CD4-positive, alpha-beta T cell treated with Interleukin-12 subunit alpha and Interleukin-12 subunit beta, for 1 hour (primary cell): ENCODE data around the gene G6PC1.
"Not testable (repeated sequence)": the region's sequence is repeated elsewhere in the genome, so short reads cannot be mapped to it uniquely, and the experiment has no call there.

Experiments
- DNase-seq: peaks from one replicate; pipeline ENCODE4 v3.0.0-alpha.2; 2020

G6PC1 gene

DNA sequence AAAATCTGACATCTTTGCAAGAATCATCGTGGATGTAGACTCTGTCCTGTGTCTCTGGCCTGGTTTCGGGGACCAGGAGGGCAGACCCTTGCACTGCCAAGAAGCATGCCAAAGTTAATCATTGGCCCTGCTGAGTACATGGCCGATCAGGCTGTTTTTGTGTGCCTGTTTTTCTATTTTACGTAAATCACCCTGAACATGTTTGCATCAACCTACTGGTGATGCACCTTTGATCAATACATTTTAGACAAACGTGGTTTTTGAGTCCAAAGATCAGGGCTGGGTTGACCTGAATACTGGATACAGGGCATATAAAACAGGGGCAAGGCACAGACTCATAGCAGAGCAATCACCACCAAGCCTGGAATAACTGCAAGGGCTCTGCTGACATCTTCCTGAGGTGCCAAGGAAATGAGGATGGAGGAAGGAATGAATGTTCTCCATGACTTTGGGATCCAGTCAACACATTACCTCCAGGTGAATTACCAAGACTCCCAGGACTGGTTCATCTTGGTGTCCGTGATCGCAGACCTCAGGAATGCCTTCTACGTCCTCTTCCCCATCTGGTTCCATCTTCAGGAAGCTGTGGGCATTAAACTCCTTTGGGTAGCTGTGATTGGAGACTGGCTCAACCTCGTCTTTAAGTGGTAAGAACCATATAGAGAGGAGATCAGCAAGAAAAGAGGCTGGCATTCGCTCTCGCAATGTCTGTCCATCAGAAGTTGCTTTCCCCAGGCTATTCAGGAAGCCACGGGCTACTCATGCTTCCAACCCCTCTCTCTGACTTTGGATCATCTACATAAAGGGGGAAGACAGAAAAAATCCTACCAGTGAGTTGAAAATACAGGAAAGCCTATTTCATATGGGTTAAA lies at the start of gene G6PC1:
Gene G6PC1, plus strand, starts transcription at position 340 of the 872 bp plus-strand sequence. Its CDS starts 78 bp downstream, at position 418.
- no peak for DNase-seq

DNA sequence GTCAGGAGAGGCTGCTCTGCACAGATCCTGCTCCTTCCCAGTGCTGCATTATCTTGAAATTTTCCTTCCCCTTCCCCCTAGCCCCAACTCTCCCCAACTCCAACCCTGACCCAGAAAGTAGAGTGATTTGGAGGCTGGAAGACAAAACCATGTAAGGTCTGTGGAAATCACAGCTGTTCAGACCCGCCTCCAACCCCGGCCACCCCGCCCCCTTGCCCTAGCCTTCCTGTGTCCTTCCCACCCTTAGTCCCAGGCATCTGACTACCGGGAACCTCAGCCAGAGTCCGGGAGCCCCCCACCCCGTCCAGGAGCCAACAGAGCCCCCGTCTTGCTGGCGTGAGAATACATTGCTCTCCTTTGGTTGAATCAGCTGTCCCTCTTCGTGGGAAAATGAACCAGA lies 49.6 kb upstream of the G6PC1 start, which contains the start of gene AOC3:
Gene AOC3, plus strand, starts transcription at position 246 of the 400 bp plus-strand sequence. Its CDS starts 145 bp downstream, at position 391.
- DNase-seq = no peak

DNA sequence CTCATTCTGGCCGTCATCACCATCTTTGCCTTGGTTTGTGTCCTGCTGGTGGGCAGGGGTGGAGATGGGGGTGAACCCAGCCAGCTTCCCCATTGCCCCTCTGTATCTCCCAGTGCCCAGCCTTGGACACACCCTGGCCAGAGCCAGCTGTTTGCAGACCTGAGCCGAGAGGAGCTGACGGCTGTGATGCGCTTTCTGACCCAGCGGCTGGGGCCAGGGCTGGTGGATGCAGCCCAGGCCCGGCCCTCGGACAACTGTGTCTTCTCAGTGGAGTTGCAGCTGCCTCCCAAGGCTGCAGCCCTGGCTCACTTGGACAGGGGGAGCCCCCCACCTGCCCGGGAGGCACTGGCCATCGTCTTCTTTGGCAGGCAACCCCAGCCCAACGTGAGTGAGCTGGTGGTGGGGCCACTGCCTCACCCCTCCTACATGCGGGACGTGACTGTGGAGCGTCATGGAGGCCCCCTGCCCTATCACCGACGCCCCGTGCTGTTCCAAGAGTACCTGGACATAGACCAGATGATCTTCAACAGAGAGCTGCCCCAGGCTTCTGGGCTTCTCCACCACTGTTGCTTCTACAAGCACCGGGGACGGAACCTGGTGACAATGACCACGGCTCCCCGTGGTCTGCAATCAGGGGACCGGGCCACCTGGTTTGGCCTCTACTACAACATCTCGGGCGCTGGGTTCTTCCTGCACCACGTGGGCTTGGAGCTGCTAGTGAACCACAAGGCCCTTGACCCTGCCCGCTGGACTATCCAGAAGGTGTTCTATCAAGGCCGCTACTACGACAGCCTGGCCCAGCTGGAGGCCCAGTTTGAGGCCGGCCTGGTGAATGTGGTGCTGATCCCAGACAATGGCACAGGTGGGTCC lies 49.0 kb upstream of the G6PC1 start:
- DNase-seq = not testable (repeated sequence)

GRCh38 chr17:42852351-42852750 lies 48.2 kb upstream of the G6PC1 start:
- no peak for DNase-seq

GRCh38 chr17:42853004-42853403 lies 47.6 kb upstream of the G6PC1 start:
- no peak for DNase-seq

DNA sequence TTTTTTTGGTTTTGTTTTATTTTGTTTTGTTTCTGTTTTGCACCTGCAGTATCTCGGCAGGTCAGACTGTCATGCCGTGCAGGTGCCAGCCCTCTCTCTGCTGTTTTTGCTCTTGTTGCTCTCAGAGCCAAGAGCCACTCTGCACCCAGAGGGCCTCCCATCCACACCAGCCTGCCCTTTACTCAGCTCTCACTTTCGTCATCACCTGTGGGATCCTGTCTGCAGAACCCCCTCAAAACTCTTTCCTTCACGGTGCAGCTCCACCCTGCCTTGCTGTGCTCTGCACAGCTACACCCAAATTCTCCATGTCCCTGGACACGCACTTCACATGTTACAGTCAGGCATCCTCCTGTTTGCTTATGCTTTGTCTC lies 47.0 kb upstream of the G6PC1 start:
- DNase-seq = no peak

DNA sequence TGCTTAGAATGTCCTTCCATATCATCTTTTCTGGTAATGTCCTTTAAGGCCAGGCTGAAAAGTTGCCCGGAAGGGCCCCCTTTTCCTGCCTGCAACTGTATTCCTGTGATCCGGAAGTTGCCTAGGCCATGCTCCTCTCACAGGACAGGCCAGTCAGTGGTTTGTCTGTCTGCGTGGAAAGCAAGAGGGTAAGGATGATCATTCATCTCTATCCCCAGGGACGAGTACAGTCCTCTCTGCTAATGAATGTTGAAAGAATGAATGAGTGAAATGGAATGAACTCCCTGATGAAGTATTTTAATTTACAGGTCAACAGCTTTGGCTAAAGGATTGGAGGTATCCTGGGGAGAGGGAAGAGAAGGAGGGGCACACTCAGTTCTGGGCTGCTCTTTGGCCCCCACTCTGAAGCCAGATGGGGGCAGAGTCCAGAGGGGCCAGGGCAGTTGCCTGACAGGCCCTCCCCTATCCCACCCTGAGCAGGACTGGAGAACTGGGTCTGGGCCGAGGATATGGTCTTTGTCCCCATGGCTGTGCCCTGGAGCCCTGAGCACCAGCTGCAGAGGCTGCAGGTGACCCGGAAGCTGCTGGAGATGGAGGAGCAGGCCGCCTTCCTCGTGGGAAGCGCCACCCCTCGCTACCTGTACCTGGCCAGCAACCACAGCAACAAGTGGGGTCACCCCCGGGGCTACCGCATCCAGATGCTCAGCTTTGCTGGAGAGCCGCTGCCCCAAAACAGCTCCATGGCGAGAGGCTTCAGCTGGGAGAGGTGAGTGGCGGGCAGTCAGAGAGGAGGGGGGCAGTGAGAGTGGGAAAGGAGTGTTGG lies 46.4 kb upstream of the G6PC1 start:
- DNase-seq = no peak

- DNase-seq = no peak
Measured at GRCh38 chr17:42855048-42855596, 45.5 kb upstream of the G6PC1 start.

GRCh38 chr17:42856093-42856492 lies 44.5 kb upstream of the G6PC1 start:
- not testable (repeated sequence) for DNase-seq

DNA sequence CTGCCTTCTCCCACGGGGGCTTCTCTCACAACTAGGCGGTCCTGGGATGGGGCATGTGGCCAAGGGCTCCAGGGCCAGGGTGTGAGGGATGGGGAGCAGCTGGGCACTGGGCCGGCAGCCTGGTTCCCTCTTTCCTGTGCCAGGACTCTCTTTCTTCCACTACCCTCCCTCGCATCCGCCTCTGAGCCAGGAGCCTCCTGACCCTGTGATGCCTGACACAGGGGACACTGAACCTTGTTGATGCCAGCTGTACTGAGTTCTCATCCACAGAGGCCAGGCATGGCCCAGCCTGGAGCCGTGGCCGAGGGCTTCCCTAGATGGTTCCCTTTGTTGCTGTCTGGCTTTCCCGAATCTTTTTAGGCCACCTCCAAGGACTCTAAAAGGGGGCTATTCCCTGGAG lies 44.1 kb upstream of the G6PC1 start:
- DNase-seq = not testable (repeated sequence)

DNA sequence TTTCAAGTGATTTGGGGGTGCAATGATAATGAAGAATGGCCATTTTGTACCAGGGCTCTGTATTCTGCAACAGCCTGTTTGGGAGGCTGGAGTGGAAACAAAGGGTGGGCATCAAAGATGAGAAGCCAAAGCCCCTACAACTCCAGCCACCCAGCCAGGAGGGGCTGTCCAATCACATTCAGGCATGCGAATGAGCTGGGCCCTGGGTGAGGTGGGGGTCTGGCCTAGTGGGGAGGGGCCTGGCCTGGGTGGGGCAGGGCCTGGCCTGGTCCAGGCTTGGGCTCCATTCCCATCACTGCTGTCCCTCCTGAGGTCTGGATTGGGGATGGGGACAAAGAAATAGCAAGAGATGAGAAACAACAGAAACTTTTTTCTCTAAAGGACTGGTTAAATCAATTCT lies 43.2 kb upstream of the G6PC1 start:
- no peak for DNase-seq

GRCh38 chr17:42865638-42866094 lies 34.9 kb upstream of the G6PC1 start:
- DNase-seq = no peak

DNA sequence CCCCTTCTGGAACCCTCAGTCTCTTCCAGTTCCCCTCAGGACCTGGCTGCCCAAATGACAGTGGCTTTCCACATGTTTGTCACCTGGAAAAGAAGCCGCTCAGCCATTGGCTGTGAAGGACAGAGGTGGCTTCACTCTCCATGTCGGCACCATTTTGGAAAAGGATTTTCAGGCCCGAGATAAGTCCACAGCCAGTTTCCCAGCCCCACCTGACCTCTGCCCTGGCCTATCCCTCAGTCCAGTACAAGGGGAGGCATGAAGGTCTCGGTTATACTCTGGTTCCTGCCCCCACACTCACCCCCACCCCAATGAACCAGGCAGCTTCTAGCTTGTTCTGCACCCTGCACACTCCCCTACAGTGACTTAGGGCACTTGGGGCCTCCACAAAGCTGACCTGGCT lies 34.4 kb upstream of the G6PC1 start:
- DNase-seq = no peak

- no peak for DNase-seq
Measured at GRCh38 chr17:42866631-42867575, 33.7 kb upstream of the G6PC1 start.

GRCh38 chr17:42867694-42868261 lies 32.8 kb upstream of the G6PC1 start:
- DNase-seq = not testable (repeated sequence)

GRCh38 chr17:42868338-42868737 lies 32.3 kb upstream of the G6PC1 start:
- no peak for DNase-seq

- DNase-seq = no peak
Measured at GRCh38 chr17:42871647-42872046, 29.0 kb upstream of the G6PC1 start.

GRCh38 chr17:42872251-42872965 lies 28.2 kb upstream of the G6PC1 start:
- DNase-seq = no peak

- no peak for DNase-seq
Measured at GRCh38 chr17:42873315-42873714, 27.3 kb upstream of the G6PC1 start.
